HEK293T (cell line): Measurements from ENCODE around the gene CHD6.

Source experiments
- ARNT ChIP-seq: fragments of 450-650 bp; IDR thresholded peaks from 2 replicates; pipeline ENCODE4 v1.6.1; 2017; ENCODE audit warnings: mild to moderate bottlenecking
- BHLHE40 ChIP-seq: fragments of 450-650 bp; IDR thresholded peaks from 2 replicates; pipeline ENCODE4 v1.6.1; 2016; ENCODE audit warnings: mild to moderate bottlenecking, moderate library complexity, borderline replicate concordance
- CTBP1 ChIP-seq: fragments of 450-650 bp; IDR thresholded peaks from 2 replicates; pipeline ENCODE4 v1.6.1; 2016; ENCODE audit warnings: borderline replicate concordance
- FOXM1 ChIP-seq: fragments of 450-650 bp; IDR thresholded peaks from 2 replicates; pipeline ENCODE4 v1.6.1; 2017; ENCODE audit warnings: mild to moderate bottlenecking, borderline replicate concordance
- L3MBTL2 ChIP-seq: fragments of 450-650 bp; conservative IDR thresholded peaks from 2 replicates; pipeline ENCODE4 v1.6.1; 2016; ENCODE audit warnings: mild to moderate bottlenecking
- NFRKB ChIP-seq: fragments of 450-650 bp; IDR thresholded peaks from 2 replicates; pipeline ENCODE4 v1.6.1; 2016; ENCODE audit warnings: mild to moderate bottlenecking, moderate library complexity
- SP1 ChIP-seq: fragments of 450-650 bp; IDR thresholded peaks from 2 replicates; pipeline ENCODE4 v1.6.1; 2017
- SUZ12 ChIP-seq: fragments of 450-650 bp; IDR thresholded peaks from 2 replicates; pipeline ENCODE4 v1.6.1; 2016; ENCODE audit warnings: mild to moderate bottlenecking
- TARDBP ChIP-seq: fragments of 450-650 bp; IDR thresholded peaks from 2 replicates; pipeline ENCODE4 v1.6.1; 2016
- ZNF384 ChIP-seq: fragments of 450-650 bp; IDR thresholded peaks from 2 replicates; pipeline ENCODE4 v1.6.1; 2016
- TF ChIP-seq, protein P1 (sequence below): fragments of 450-650 bp; IDR thresholded peaks from 2 replicates; pipeline ENCODE4 v1.6.1; 2016

DNA sequence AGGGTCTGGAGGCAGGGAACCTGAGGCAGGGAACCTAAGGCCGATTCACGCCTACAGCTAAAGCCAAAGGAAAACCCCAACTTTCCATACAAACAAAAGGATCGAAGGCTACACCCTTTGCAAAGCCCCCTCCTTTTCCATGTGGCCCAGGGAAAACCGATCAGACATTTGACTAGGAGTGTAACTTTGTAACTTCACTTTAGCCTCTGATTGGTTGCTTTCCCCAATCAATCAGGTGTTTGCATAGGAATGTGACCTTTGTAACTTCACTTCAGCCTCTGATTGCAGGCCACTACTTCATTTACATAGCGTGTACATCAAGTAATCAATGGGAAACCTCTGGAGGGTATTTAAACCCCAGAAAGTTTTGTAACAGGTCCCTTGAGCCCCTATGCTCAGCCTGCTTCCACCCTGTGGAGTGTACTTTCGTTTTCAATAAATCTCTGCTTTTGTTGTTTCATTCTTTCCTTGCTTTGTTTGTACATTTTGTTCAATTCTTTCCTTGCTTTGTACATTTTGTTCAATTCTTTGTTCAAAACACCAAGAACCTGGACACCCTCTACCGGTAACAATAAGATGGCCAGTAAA is 43.3 kb downstream of the CHD6 start:
- TF ChIP-seq SUZ12 = no peak
- no peak for TF ChIP-seq FOXM1
- no peak for TF ChIP-seq TARDBP
- no peak for TF ChIP-seq SP1
- TF ChIP-seq CTBP1 = no peak
- no peak for TF ChIP-seq NFRKB
- no peak for TF ChIP-seq BHLHE40
- TF ChIP-seq ARNT = no peak
- no peak for TF ChIP-seq ZNF384
- TF ChIP-seq L3MBTL2 = no peak
- TF ChIP-seq, protein P1, sequence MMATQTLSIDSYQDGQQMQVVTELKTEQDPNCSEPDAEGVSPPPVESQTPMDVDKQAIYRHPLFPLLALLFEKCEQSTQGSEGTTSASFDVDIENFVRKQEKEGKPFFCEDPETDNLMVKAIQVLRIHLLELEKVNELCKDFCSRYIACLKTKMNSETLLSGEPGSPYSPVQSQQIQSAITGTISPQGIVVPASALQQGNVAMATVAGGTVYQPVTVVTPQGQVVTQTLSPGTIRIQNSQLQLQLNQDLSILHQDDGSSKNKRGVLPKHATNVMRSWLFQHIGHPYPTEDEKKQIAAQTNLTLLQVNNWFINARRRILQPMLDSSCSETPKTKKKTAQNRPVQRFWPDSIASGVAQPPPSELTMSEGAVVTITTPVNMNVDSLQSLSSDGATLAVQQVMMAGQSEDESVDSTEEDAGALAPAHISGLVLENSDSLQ = no peak; the same call in 1 of the 2 replicates
